GM12892 (cell line): ENCODE measurements around the gene LMO1.

ENCODE experiments used
- POLR2A ChIP-seq: IDR thresholded peaks from 2 replicates; pipeline ENCODE4 v1.6.1; 2011; ENCODE audit warnings: low read depth, low read length, control low read depth
- POLR2AphosphoS5 ChIP-seq: IDR thresholded peaks from 2 replicates; pipeline ENCODE4 v1.6.1; 2011; ENCODE audit warnings: low read depth, low read length, control low read depth
- TAF1 ChIP-seq: IDR thresholded peaks from 2 replicates; pipeline ENCODE4 v1.6.1; 2011; ENCODE audit warnings: low read depth, mild to moderate bottlenecking, control low read depth, low read length, borderline replicate concordance

DNA sequence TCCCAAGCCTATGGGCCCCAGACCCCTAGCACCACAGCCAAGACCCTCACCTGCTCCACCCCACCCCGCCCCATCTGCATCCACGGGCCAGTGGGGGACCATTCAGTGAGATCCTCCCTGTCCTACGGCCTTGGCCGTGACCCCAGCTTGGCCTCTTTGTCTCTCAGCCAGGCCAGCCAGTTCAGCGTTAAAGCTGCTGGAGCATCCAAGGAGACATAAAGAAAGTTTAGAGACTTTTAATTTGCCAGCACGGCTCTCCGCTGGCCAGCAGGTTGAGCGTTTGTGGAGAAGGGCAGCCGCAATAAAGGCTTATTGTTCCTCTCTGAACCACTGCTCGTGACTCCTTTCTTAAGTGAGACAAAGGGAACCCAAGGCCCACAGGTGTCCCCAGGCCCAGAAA is 49.3 kb upstream of the LMO1 start:
- TF ChIP-seq TAF1 (no peak), POLR2AphosphoS5 (no peak), POLR2A (no peak)
